Hepatocyte (in vitro differentiated cells): ENCODE results near the gene TRIM63. TPM values are rescaled to one million over a fixed set of nuclear protein-coding genes. Genes with fewer than 3 reads are reported as not detected.

Experiments used
- DNase-seq: peaks from one replicate; pipeline ENCODE4 v3.0.0-alpha.2; 2016; ENCODE audit warnings: low spot score
- H2AFZ ChIP-seq: fragments of 200-600 bp; sonication (generic); 2 replicates; pipeline ENCODE4 v1.6.0; 2016; ENCODE audit warnings: antibody characterized with exemption, mild to moderate bottlenecking
- H3K27ac ChIP-seq: fragments of 200-600 bp; sonication (generic); 2 replicates; pipeline ENCODE4 v1.5.1; 2016; ENCODE audit warnings: mild to moderate bottlenecking
- H3K27me3 ChIP-seq: fragments of 200-600 bp; sonication (generic); 2 replicates; pipeline ENCODE4 v1.6.1; 2016
- H3K36me3 ChIP-seq: fragments of 200-600 bp; sonication (generic); replicated peaks from 2 replicates; pipeline ENCODE4 v1.5.1; 2016; ENCODE audit warnings: low read depth; ENCODE audit not compliant: insufficient read depth
- H3K4me1 ChIP-seq: fragments of 200-600 bp; sonication (generic); 2 replicates; pipeline ENCODE4 v1.5.1; 2016; ENCODE audit warnings: mild to moderate bottlenecking, moderate library complexity; ENCODE audit not compliant: insufficient read depth
- H3K4me2 ChIP-seq: fragments of 200-600 bp; sonication (generic); 2 replicates; pipeline ENCODE4 v1.6.0; 2016
- H3K4me3 ChIP-seq: fragments of 200-600 bp; sonication (generic); 2 replicates; pipeline ENCODE4 v1.5.1; 2016; ENCODE audit warnings: mild to moderate bottlenecking
- H3K79me2 ChIP-seq: fragments of 200-600 bp; sonication (generic); 2 replicates; pipeline ENCODE4 v1.6.0; 2017; ENCODE audit warnings: mild to moderate bottlenecking
- H3K9me2 ChIP-seq: fragments of 200-600 bp; sonication (generic); replicated peaks from 2 replicates; pipeline ENCODE4 v1.6.0; 2017; ENCODE audit warnings: mild to moderate bottlenecking; ENCODE audit not compliant: insufficient read depth
- H3K9me3 ChIP-seq: fragments of 200-600 bp; sonication (generic); 2 replicates; pipeline ENCODE4 v1.5.1; 2016; ENCODE audit warnings: low read depth, mild to moderate bottlenecking
- H4K20me1 ChIP-seq: fragments of 200-600 bp; sonication (generic); 2 replicates; pipeline ENCODE4 v1.6.0; 2016; ENCODE audit warnings: mild to moderate bottlenecking; ENCODE audit not compliant: insufficient read depth, poor library complexity, severe bottlenecking
- EZH2 ChIP-seq: fragments of 200-600 bp; sonication (generic); IDR thresholded peaks from 2 replicates; pipeline ENCODE4 v1.6.1; 2016; ENCODE audit warnings: antibody characterized with exemption, mild to moderate bottlenecking, borderline replicate concordance
- EZH2phosphoT487 ChIP-seq: fragments of 200-600 bp; sonication (generic); IDR thresholded peaks from one replicate; pipeline ENCODE4 v1.6.1; 2018; ENCODE audit warnings: antibody characterized with exemption, mild to moderate bottlenecking, low read depth, moderate library complexity; ENCODE audit not compliant: unreplicated experiment, severe bottlenecking
- WGBS: methylation state at CpG from one replicate; pipeline ENCODE4 v1.1.6; 2016; ENCODE audit warnings: low lambda C conversion rate; ENCODE audit errors: missing lambda C conversion rate; 5-methylcytosine and 5-hydroxymethylcytosine counted together
- polyA plus RNA-seq: library from polyadenylated mRNA; unstranded; fragments of >200 nt; fragmentation: Nextera tagmentation; extraction: Ambion mirVana; gene quantifications from 2 replicates; pipeline ENCODE4 v1.2.1, GENCODE V29; 2016
- total RNA-seq: library from RNA; depleted of rRNA; stranded (reverse); fragments of >200 nt; gene quantifications from 2 replicates; pipeline ENCODE4 v1.2.3, GENCODE V29; 2014
- TF ChIP-seq, protein P1 (sequence below): fragments of 200-600 bp; sonication (generic); IDR thresholded peaks from 2 replicates; pipeline ENCODE4 v1.5.1; 2016; ENCODE audit warnings: antibody characterized with exemption, mild to moderate bottlenecking; ENCODE audit not compliant: poor library complexity

Gene TRIM63
- total RNA-seq (2.9 and 5.7 TPM in 2 replicates), polyA plus RNA-seq (8.2 and 9.5 TPM in 2 replicates)

DNA sequence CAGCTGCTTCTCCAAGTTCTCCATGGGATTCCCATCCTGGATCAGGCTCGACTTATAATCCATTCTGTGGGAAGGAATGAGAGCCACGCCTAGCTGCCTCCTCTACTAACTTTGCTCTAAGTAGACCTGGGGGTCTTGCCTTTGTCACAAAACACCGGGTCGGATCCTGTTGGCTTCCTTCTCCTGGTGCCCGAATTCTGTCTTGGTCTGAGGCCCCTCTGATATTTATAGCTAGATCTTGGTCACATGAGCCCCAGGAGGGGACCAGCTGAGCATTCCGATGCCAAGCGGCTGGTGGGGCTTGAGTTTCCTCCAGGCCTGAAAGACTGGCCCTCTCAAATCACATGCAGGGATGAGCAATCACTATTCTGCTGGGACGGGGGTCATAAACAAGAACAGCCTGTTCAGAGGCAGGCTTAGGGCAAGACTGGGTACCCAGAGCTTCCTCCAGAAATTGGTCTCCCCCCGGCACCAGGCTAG lies at the start of gene TRIM63:
TSS of gene TRIM63 (minus strand) at position 199 of the 480 bp plus-strand sequence. CDS start at position 63, 136 bp downstream.
- TF ChIP-seq EZH2 = no peak
- TF ChIP-seq, protein P1, sequence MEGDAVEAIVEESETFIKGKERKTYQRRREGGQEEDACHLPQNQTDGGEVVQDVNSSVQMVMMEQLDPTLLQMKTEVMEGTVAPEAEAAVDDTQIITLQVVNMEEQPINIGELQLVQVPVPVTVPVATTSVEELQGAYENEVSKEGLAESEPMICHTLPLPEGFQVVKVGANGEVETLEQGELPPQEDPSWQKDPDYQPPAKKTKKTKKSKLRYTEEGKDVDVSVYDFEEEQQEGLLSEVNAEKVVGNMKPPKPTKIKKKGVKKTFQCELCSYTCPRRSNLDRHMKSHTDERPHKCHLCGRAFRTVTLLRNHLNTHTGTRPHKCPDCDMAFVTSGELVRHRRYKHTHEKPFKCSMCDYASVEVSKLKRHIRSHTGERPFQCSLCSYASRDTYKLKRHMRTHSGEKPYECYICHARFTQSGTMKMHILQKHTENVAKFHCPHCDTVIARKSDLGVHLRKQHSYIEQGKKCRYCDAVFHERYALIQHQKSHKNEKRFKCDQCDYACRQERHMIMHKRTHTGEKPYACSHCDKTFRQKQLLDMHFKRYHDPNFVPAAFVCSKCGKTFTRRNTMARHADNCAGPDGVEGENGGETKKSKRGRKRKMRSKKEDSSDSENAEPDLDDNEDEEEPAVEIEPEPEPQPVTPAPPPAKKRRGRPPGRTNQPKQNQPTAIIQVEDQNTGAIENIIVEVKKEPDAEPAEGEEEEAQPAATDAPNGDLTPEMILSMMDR = no peak
- no peak for TF ChIP-seq EZH2phosphoT487
- H3K4me3 ChIP-seq = no peak within 1 kb of the TSS
- no peaks in the 10 kb centered on the region for H3K79me2 ChIP-seq
- no peaks in the 10 kb centered on the region for H4K20me1 ChIP-seq
- no peak within 1 kb of the TSS for H2AFZ ChIP-seq
- peaks cover 16% of the 10 kb centered on the region for H3K4me1 ChIP-seq
- 63% methylated on average over 9 of the region's 9 CpGs for WGBS
- no peaks in the 10 kb centered on the region for H3K27me3 ChIP-seq
- H3K27ac ChIP-seq = peak within 1 kb of the TSS; percentile 23
- peak within 1 kb of the TSS; percentile 57 for H3K4me2 ChIP-seq
- no peaks in the 10 kb centered on the region for H3K36me3 ChIP-seq
- no peak for DNase-seq
- H3K9me2 ChIP-seq = no peaks in the 10 kb centered on the region
- no peaks in the 10 kb centered on the region for H3K9me3 ChIP-seq

DNA sequence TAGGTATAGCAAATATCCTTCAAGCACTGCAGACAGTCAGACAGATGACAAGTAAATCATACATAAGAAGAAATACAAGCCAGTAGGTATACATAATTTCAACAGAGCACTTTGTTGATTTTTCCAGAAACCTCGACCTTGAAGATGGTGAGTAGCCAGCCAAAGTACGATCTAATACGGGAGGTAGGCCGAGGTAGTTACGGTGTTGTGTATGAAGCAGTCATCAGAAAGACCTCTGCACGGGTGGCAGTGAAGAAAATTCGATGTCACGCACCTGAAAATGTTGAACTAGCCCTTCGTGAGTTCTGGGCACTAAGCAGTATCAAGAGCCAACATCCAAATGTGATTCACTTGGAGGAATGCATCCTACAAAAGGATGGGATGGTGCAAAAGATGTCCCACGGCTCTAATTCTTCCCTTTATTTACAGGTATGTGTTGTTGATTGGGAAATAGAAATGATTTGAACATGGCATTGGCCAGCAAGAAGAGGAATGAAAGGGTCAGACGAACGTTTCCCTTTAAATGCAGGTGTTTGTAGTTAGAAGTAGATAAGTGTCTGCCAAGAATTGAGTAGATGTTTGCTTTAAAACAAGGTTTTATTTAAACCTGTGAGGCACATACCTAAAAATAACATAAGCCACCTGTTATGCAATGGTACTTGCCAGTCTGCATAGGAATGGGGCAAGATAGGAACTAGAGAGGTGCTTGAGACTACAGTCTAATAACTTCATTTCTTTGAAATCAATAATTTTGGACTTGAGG lies 46.9 kb upstream of the TRIM63 start:
- no peak for DNase-seq
- H3K27me3 ChIP-seq = no peaks in the 10 kb centered on the region
- H3K4me3 ChIP-seq = no peak overlapping the region
- 81% methylated on average over 12 of the region's 12 CpGs for WGBS
- no peaks in the 10 kb centered on the region for H3K36me3 ChIP-seq
- H2AFZ ChIP-seq = no peak overlapping the region
- H3K9me2 ChIP-seq = no peaks in the 10 kb centered on the region
- H4K20me1 ChIP-seq = no peaks in the 10 kb centered on the region
- no peaks in the 10 kb centered on the region for H3K9me3 ChIP-seq
- H3K27ac ChIP-seq = no peak overlapping the region
- peak overlapping the region; percentile 95 for H3K4me2 ChIP-seq
- TF ChIP-seq, protein P1 = no peak
- TF ChIP-seq EZH2phosphoT487 (no peak), EZH2 (no peak)
- peaks cover 20% of the 10 kb centered on the region for H3K4me1 ChIP-seq
- peaks cover 42% of the 10 kb centered on the region for H3K79me2 ChIP-seq

- Histone ChIP-seq H3K27me3 (no peaks in the 10 kb centered on the region), H3K9me2 (no peaks in the 10 kb centered on the region), H3K4me3 (peak overlapping the region; percentile 84), H3K79me2 (peaks cover 39% of the 10 kb centered on the region), H3K4me1 (peaks cover 20% of the 10 kb centered on the region), H3K36me3 (no peaks in the 10 kb centered on the region), H4K20me1 (no peaks in the 10 kb centered on the region), H2AFZ (peak overlapping the region; percentile 81), H3K4me2 (peak overlapping the region; percentile 95), H3K9me3 (no peaks in the 10 kb centered on the region), H3K27ac (peak overlapping the region; percentile 96)
- 5% methylated on average over 9 of the region's 9 CpGs for WGBS
- TF ChIP-seq, protein P1 = no peak
- TF ChIP-seq EZH2phosphoT487 = no peak
- TF ChIP-seq EZH2 = no peak
- DNase-seq = no peak
Observed at GRCh38 chr1:26112407-26112775, 45.0 kb upstream of the TRIM63 start.
